Ureter (tissue), 1 donor: ENCODE results near the gene CTNNA2. TPM values are rescaled to one million over a fixed set of nuclear protein-coding genes. Genes with fewer than 3 reads are reported as not detected.

Experiments used
- DNase-seq: peaks from one replicate; pipeline ENCODE4 v3.0.0-alpha.2; 2020; ENCODE audit warnings: low spot score
- total RNA-seq: library from RNA; stranded (reverse); gene quantifications from one replicate; pipeline ENCODE4 v1.2.4, GENCODE V29; 2023
- donor health status: DM: yes; HTN: yes; CAD: no.

Gene CTNNA2
- total RNA-seq, 1 donor from 2014 or later, result not detected

- DNase-seq, result no peak
These were observed 868.8 kb downstream of the CTNNA2 start for GRCh38 chr2:80381666-80382065.

- DNase-seq, result no peak
These were observed 879.6 kb downstream of the CTNNA2 start for GRCh38 chr2:80392441-80392840.

GRCh38 chr2:80393991-80394390 lies 881.1 kb downstream of the CTNNA2 start:
- no peak for DNase-seq

GRCh38 chr2:80395251-80395650 lies 882.4 kb downstream of the CTNNA2 start:
- DNase-seq, result no peak

- no peak for DNase-seq
These were observed 883.4 kb downstream of the CTNNA2 start for GRCh38 chr2:80396276-80396675.

GRCh38 chr2:80403081-80403480 lies 890.2 kb downstream of the CTNNA2 start:
- no peak for DNase-seq

GRCh38 chr2:80407377-80407776 lies 894.5 kb downstream of the CTNNA2 start:
- DNase-seq, result no peak

- DNase-seq, result no peak
These were observed 897.5 kb downstream of the CTNNA2 start for GRCh38 chr2:80410346-80410745.

GRCh38 chr2:80413136-80413535 lies 900.3 kb downstream of the CTNNA2 start:
- DNase-seq, result no peak

GRCh38 chr2:80417737-80418136 lies 904.9 kb downstream of the CTNNA2 start:
- DNase-seq, result no peak

GRCh38 chr2:80420530-80421208 lies 907.8 kb downstream of the CTNNA2 start:
- DNase-seq, result no peak

GRCh38 chr2:80429251-80429650 lies 916.4 kb downstream of the CTNNA2 start:
- DNase-seq, result no peak

- DNase-seq, result no peak
These were observed 925.1 kb downstream of the CTNNA2 start for GRCh38 chr2:80437959-80438358.

GRCh38 chr2:80438686-80439085 lies 925.8 kb downstream of the CTNNA2 start:
- DNase-seq, result no peak

- no peak for DNase-seq
These were observed 941.8 kb downstream of the CTNNA2 start for GRCh38 chr2:80454628-80455027.

GRCh38 chr2:80459028-80459427 lies 946.2 kb downstream of the CTNNA2 start:
- no peak for DNase-seq

GRCh38 chr2:80461505-80462197 lies 948.8 kb downstream of the CTNNA2 start:
- DNase-seq, result no peak

GRCh38 chr2:80462654-80463053 lies 949.8 kb downstream of the CTNNA2 start:
- no peak for DNase-seq

GRCh38 chr2:80464275-80464674 lies 951.4 kb downstream of the CTNNA2 start:
- DNase-seq, result no peak

GRCh38 chr2:80467262-80467811 lies 954.5 kb downstream of the CTNNA2 start:
- DNase-seq, result no peak

- no peak for DNase-seq
These were observed 956.6 kb downstream of the CTNNA2 start for GRCh38 chr2:80469428-80469827.

GRCh38 chr2:80473069-80473468 lies 960.2 kb downstream of the CTNNA2 start:
- no peak for DNase-seq

- DNase-seq, result no peak
These were observed 960.9 kb downstream of the CTNNA2 start for GRCh38 chr2:80473796-80474195.
